PC-3 (cell line): ENCODE results near the gene FMNL2.

ENCODE experiments used
- EZH2 ChIP-seq: fragments of 300-600 bp; sonication (generic); IDR thresholded peaks from one replicate; pipeline ENCODE4 v1.6.1; 2017; ENCODE audit warnings: antibody characterized with exemption, mild to moderate bottlenecking, low read length; ENCODE audit not compliant: unreplicated experiment
- EZH2phosphoT487 ChIP-seq: fragments of 300-600 bp; sonication (generic); IDR thresholded peaks from 2 replicates; pipeline ENCODE4 v1.6.1; 2018; ENCODE audit warnings: mild to moderate bottlenecking, antibody characterized with exemption, low read length, borderline replicate concordance
- TF ChIP-seq, protein P1 (sequence below): fragments of 300-600 bp; sonication (generic); conservative IDR thresholded peaks from 2 replicates; pipeline ENCODE4 v1.5.1; 2017; ENCODE audit warnings: antibody characterized with exemption, low read depth, mild to moderate bottlenecking, low read length

DNA sequence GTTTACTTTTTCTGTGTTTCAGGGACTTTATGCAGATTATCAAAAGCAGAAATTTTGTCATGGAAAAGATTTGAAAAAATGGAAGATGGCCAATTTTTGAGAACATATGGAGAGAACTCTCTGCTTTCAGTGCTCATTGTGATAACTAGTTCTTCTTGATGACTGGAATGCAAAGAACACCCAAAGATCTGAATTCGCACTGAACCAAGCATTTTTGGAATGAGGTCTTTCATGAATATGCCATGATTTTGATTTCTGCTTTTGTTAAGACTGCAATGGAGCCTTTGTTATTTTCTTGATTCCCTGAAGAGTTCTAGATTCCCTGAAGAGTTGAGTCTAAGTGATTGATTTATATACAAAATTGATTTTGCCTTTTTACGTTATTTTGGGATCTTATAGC lies 124.1 kb downstream of the FMNL2 start:
- TF ChIP-seq, protein P1, sequence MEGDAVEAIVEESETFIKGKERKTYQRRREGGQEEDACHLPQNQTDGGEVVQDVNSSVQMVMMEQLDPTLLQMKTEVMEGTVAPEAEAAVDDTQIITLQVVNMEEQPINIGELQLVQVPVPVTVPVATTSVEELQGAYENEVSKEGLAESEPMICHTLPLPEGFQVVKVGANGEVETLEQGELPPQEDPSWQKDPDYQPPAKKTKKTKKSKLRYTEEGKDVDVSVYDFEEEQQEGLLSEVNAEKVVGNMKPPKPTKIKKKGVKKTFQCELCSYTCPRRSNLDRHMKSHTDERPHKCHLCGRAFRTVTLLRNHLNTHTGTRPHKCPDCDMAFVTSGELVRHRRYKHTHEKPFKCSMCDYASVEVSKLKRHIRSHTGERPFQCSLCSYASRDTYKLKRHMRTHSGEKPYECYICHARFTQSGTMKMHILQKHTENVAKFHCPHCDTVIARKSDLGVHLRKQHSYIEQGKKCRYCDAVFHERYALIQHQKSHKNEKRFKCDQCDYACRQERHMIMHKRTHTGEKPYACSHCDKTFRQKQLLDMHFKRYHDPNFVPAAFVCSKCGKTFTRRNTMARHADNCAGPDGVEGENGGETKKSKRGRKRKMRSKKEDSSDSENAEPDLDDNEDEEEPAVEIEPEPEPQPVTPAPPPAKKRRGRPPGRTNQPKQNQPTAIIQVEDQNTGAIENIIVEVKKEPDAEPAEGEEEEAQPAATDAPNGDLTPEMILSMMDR: no peak
- TF ChIP-seq EZH2 (no peak), EZH2phosphoT487 (no peak)
